Fibroblast of lung (primary cell): ENCODE measurements around the gene CXCL9. TPM values are rescaled to one million over a fixed set of nuclear protein-coding genes. Genes with fewer than 3 reads are reported as not detected.

Source experiments
- DNase-seq, 2 donors: peaks; one replicate each; pipeline versions ENCODE4 v3.0.0 to v3.0.0-alpha.2; 2010; ENCODE audit warnings: low read depth in 2 of 2
- H2AFZ ChIP-seq: 2 replicates; pipeline ENCODE4 v1.5.1; 2012; ENCODE audit warnings: low read length, control low read depth, inconsistent platforms
- H3K27ac ChIP-seq: 2 replicates; pipeline ENCODE4 v1.5.1; 2011; ENCODE audit warnings: low read length, control low read depth; ENCODE audit not compliant: insufficient read depth
- H3K27me3 ChIP-seq: 2 replicates; pipeline ENCODE4 v1.5.1; 2011; ENCODE audit warnings: mild to moderate bottlenecking, low read length; ENCODE audit not compliant: control insufficient read depth, insufficient read depth
- H3K36me3 ChIP-seq: 2 replicates; pipeline ENCODE4 v1.5.1; 2011; ENCODE audit warnings: low read length; ENCODE audit not compliant: control insufficient read depth, insufficient read depth
- H3K4me1 ChIP-seq: 2 replicates; pipeline ENCODE4 v1.5.1; 2011; ENCODE audit warnings: low read length; ENCODE audit not compliant: control insufficient read depth, insufficient read depth; ENCODE audit errors: extremely low read depth
- H3K4me2 ChIP-seq: 2 replicates; pipeline ENCODE4 v1.5.1; 2011; ENCODE audit warnings: low read length, control low read depth; ENCODE audit not compliant: insufficient read depth; ENCODE audit errors: extremely low read depth
- H3K4me3 ChIP-seq, 4 experiments: fragments of 200-600 bp in 1 of 4; sonication (generic) in 1 of 4; replicated peaks in 1 of 4; 2 replicates each; pipeline ENCODE4 v1.5.1; 2011 to 2016; ENCODE audit warnings: low read length in 4 of 4, low read depth in 3 of 4, mild to moderate bottlenecking in 3 of 4, control low read depth in 2 of 4, inconsistent platforms in 1 of 4, mixed read lengths in 1 of 4; ENCODE audit not compliant: insufficient read depth in 1 of 4; ENCODE audit errors: control extremely low read depth in 1 of 4
- H3K79me2 ChIP-seq: 2 replicates; pipeline ENCODE4 v1.5.1; 2012; ENCODE audit warnings: mild to moderate bottlenecking, low read length, inconsistent platforms; ENCODE audit not compliant: control insufficient read depth, insufficient read depth
- H3K9ac ChIP-seq: 2 replicates; pipeline ENCODE4 v1.5.1; 2011; ENCODE audit warnings: mild to moderate bottlenecking, low read length, control low read depth; ENCODE audit not compliant: insufficient read depth
- H3K9me3 ChIP-seq: 2 replicates; pipeline ENCODE4 v1.5.1; 2012; ENCODE audit warnings: low read depth, low read length; ENCODE audit not compliant: control insufficient read depth, insufficient read depth
- H4K20me1 ChIP-seq: 2 replicates; pipeline ENCODE4 v1.5.1; 2011; ENCODE audit warnings: low read length; ENCODE audit not compliant: control insufficient read depth, insufficient read depth; ENCODE audit errors: extremely low read depth
- EZH2 ChIP-seq: IDR thresholded peaks from 2 replicates; pipeline ENCODE4 v1.5.1; 2012; ENCODE audit warnings: low read length, control low read depth, mild to moderate bottlenecking; ENCODE audit errors: missing control alignments
- polyA plus RNA-seq, 2 donors: library from polyadenylated mRNA; depleted of rRNA in 1 of 2; stranded (reverse) in 1 of 2; unstranded in 1 of 2; fragments of >200 nt; gene quantifications; 2 replicates each; pipeline ENCODE4 v1.2.1, GENCODE V29; 2011 to 2012; ENCODE audit warnings: missing spikeins in 1 of 2
- total RNA-seq: library from RNA; depleted of rRNA; stranded (reverse); fragments of >200 nt; gene quantifications from 2 replicates; pipeline ENCODE4 v1.2.1, GENCODE V29; 2014
- TF ChIP-seq, protein P1 (sequence below), 2 donors: IDR thresholded peaks in 1 of 2; conservative IDR thresholded peaks in 1 of 2; 1 replicate in 1 of 2; 2 replicates in 1 of 2; pipeline ENCODE4 v1.5.1; 2011 to 2012; ENCODE audit warnings: low read length in 2 of 2, control low read depth in 1 of 2, inconsistent platforms in 1 of 2, low read depth in 1 of 2, mild to moderate bottlenecking in 1 of 2

Gene CXCL9
- total and polyA plus RNA-seq, 2 donors (not counting 1 experiment from before 2014, with no cell fraction given), result not detected

DNA sequence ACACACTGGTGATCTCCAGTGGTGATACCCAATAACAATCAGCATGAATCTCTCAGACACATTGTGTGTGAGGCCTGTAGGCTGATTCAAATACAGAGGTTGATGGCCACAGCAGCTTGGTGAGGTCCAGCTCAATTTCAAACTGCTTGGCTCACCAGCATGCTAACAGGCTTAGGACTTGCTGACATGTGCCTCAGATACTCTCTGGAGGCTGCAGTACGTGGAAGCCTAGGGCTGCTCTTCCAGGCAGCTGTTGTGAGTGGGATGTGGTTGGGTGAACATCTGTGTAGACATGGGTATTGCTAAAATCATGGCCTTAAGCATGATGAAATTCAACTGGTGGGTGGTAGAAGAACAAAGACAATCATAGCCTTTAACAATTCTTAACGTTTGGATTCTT is 4.3 kb downstream of the CXCL9 start:
- H3K9me3 ChIP-seq, result no peaks in the 10 kb centered on the region
- no peak overlapping the region for H3K9ac ChIP-seq
- H2AFZ ChIP-seq, result no peak overlapping the region
- H4K20me1 ChIP-seq, result no peaks in the 10 kb centered on the region
- H3K27ac ChIP-seq, result no peak overlapping the region
- H3K4me2 ChIP-seq, result no peak overlapping the region
- H3K4me1 ChIP-seq, result no peaks in the 10 kb centered on the region
- no peaks in the 10 kb centered on the region for H3K27me3 ChIP-seq
- H3K36me3 ChIP-seq, result no peaks in the 10 kb centered on the region
- TF ChIP-seq, protein P1, sequence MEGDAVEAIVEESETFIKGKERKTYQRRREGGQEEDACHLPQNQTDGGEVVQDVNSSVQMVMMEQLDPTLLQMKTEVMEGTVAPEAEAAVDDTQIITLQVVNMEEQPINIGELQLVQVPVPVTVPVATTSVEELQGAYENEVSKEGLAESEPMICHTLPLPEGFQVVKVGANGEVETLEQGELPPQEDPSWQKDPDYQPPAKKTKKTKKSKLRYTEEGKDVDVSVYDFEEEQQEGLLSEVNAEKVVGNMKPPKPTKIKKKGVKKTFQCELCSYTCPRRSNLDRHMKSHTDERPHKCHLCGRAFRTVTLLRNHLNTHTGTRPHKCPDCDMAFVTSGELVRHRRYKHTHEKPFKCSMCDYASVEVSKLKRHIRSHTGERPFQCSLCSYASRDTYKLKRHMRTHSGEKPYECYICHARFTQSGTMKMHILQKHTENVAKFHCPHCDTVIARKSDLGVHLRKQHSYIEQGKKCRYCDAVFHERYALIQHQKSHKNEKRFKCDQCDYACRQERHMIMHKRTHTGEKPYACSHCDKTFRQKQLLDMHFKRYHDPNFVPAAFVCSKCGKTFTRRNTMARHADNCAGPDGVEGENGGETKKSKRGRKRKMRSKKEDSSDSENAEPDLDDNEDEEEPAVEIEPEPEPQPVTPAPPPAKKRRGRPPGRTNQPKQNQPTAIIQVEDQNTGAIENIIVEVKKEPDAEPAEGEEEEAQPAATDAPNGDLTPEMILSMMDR (conservative IDR thresholded peaks at IDR 0.05 in 1 of 2, IDR thresholded peaks at IDR 0.05 in 1 of 2; ENCODE audit: low read depth in 1 of 2, low read length in 2 of 2), result no peak
- TF ChIP-seq EZH2, result no peak
- no peak overlapping the region for H3K4me3 ChIP-seq
- no peaks in the 10 kb centered on the region for H3K79me2 ChIP-seq
- no peak for DNase-seq

DNA sequence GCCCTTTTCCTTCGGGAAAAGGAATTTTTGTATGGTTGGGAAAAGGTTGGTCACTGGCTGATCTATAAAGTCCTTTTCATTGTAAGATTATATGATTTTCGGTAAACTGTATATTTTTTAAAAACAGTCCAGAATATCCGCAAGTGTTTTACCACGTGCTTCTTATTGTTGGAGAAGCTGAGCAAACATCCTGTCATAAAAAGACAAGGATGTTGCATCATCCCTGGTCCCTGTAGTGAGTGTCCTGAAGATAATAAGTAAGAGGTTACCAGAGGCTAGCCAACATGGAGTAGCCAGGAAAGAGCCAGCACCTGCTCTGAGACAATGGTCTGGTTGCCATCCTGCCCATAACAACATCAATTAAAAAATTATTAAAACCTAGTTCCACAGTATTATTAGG is 5.1 kb downstream of the CXCL9 start:
- Histone ChIP-seq H3K27ac (no peak overlapping the region), H4K20me1 (no peaks in the 10 kb centered on the region), H3K4me3 (no peak overlapping the region), H3K9ac (no peak overlapping the region), H2AFZ (no peak overlapping the region), H3K27me3 (no peaks in the 10 kb centered on the region), H3K36me3 (no peaks in the 10 kb centered on the region), H3K9me3 (no peaks in the 10 kb centered on the region), H3K79me2 (no peaks in the 10 kb centered on the region), H3K4me1 (no peaks in the 10 kb centered on the region), H3K4me2 (no peak overlapping the region)
- DNase-seq, result no peak
- no peak for TF ChIP-seq EZH2
- TF ChIP-seq, protein P1 (conservative IDR thresholded peaks at IDR 0.05 in 1 of 2, IDR thresholded peaks at IDR 0.05 in 1 of 2; ENCODE audit: low read depth in 1 of 2, low read length in 2 of 2), result no peak

DNA sequence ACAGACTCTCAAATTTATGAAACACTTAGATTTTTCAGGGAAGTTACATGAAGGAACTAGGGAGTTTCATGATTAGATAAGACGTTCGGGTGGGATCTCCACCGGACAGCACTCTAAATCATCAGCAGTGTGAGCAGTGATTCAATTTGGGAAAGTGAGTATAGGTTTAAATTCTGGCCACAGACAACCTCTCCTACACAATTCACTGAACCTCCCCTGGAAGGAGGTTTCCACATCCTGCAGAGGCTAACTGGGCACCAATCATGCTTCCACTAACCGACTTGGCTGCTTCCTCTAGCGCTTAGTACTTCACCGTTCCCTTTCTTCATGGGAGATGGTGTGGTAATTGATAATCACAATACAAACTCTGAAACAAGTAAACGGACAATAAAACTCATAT is 5.6 kb downstream of the CXCL9 start:
- H4K20me1 ChIP-seq, result no peaks in the 10 kb centered on the region
- DNase-seq, result no peak
- H3K79me2 ChIP-seq, result no peaks in the 10 kb centered on the region
- H3K27ac ChIP-seq, result no peak overlapping the region
- H3K4me3 ChIP-seq, result no peak overlapping the region
- TF ChIP-seq, protein P1 (conservative IDR thresholded peaks at IDR 0.05 in 1 of 2, IDR thresholded peaks at IDR 0.05 in 1 of 2; ENCODE audit: low read depth in 1 of 2, low read length in 2 of 2), result no peak
- TF ChIP-seq EZH2, result no peak
- H3K36me3 ChIP-seq, result no peaks in the 10 kb centered on the region
- no peaks in the 10 kb centered on the region for H3K9me3 ChIP-seq
- H3K4me2 ChIP-seq, result no peak overlapping the region
- no peak overlapping the region for H3K9ac ChIP-seq
- no peaks in the 10 kb centered on the region for H3K27me3 ChIP-seq
- H2AFZ ChIP-seq, result no peak overlapping the region
- H3K4me1 ChIP-seq, result no peaks in the 10 kb centered on the region
